Epithelial cell of esophagus (primary cell): ENCODE measurements around the gene FOXC2.
A peak's percentile ranks its signal among the peaks of the same experiment; 100 is the strongest.

ENCODE experiments used
- DNase-seq: peaks from one replicate; pipeline ENCODE4 v3.0.0; 2010; ENCODE audit warnings: low read depth
- H3K4me3 ChIP-seq: 2 replicates; pipeline ENCODE4 v1.5.1; 2011; ENCODE audit warnings: mild to moderate bottlenecking, low read length, control low read depth
- TF ChIP-seq, protein P1 (sequence below): IDR thresholded peaks from 2 replicates; pipeline ENCODE4 v1.5.1; 2011; ENCODE audit warnings: low read depth, mild to moderate bottlenecking, low read length, control low read depth, inconsistent platforms; ENCODE audit not compliant: insufficient read depth; ENCODE audit errors: missing control alignments

The FOXC2 gene

GRCh38 chr16:86573215-86573614 lies 6.6 kb downstream of the FOXC2 start:
- H3K4me3 ChIP-seq = no peak overlapping the region
- DNase-seq = no peak
- TF ChIP-seq, protein P1, sequence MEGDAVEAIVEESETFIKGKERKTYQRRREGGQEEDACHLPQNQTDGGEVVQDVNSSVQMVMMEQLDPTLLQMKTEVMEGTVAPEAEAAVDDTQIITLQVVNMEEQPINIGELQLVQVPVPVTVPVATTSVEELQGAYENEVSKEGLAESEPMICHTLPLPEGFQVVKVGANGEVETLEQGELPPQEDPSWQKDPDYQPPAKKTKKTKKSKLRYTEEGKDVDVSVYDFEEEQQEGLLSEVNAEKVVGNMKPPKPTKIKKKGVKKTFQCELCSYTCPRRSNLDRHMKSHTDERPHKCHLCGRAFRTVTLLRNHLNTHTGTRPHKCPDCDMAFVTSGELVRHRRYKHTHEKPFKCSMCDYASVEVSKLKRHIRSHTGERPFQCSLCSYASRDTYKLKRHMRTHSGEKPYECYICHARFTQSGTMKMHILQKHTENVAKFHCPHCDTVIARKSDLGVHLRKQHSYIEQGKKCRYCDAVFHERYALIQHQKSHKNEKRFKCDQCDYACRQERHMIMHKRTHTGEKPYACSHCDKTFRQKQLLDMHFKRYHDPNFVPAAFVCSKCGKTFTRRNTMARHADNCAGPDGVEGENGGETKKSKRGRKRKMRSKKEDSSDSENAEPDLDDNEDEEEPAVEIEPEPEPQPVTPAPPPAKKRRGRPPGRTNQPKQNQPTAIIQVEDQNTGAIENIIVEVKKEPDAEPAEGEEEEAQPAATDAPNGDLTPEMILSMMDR = no peak

DNA sequence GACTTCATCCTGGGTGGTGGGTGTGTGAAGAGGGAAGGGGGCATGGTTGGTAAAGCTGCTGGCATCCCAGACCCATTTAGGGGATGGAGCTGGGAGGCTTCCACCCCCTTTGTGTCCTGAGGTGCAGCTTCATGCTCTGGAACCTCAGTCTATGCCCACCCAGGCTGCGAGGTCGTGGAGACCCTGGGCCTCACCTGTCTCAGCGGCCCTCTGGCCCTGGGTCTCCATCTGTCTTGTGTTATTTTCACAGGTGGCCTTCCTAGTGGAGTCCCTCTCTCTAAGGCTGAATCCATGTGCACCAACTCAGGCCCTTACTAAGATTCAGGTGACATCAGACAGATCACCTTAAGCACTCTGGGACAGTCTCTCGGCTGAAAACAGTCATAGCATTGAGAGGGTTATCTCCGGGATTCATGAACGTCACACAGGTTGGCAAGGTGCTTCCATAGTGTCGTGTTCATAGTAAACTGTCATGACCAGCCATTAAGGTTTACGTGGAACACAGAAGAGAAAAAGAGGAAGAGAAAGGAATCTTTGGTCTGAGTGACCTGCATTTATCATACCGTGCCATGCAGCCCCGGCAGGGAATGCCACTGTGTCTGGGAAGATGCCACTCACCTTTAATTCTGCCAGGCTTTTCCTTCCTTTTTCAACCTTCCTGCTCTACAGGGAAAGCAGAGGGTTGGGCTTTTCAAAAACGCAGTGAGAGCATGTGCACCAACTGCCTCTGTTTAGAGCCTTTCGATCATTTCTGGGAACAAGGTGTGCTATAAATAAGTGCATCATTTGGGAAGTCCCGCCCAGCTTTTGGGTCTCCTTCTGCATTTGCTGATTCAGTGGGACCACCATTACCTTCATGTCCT lies 7.2 kb downstream of the FOXC2 start:
- no peak for DNase-seq
- TF ChIP-seq, protein P1 = no peak
- H3K4me3 ChIP-seq = no peak overlapping the region

- no peak for DNase-seq
- H3K4me3 ChIP-seq = no peak overlapping the region
Observed at GRCh38 chr16:86574646-86575045, 8.0 kb downstream of the FOXC2 start.

GRCh38 chr16:86575095-86575685 lies 8.6 kb downstream of the FOXC2 start:
- DNase-seq = no peak
- H3K4me3 ChIP-seq = no peak overlapping the region

More at GRCh38 chr16:86574646-86575045, 8.0 kb downstream of the FOXC2 start:
- TF ChIP-seq, protein P1 = no peak

GRCh38 chr16:86575754-86576557 lies 9.3 kb downstream of the FOXC2 start:
- H3K4me3 ChIP-seq = peak overlapping the region; percentile 61
- TF ChIP-seq, protein P1 = peak; percentile 67
- peak; percentile 94 for DNase-seq

More at GRCh38 chr16:86575095-86575685, 8.6 kb downstream of the FOXC2 start:
- TF ChIP-seq, protein P1 = no peak

- peak overlapping the region; percentile 61 for H3K4me3 ChIP-seq
- TF ChIP-seq, protein P1 = no peak
- peak; percentile 36 for DNase-seq
Observed at GRCh38 chr16:86576591-86577313, 10.1 kb downstream of the FOXC2 start.
